NCI-H1092 (cell line): Measurements from ENCODE around the gene IFRD1.
"Not testable (repeated sequence)": the region's sequence is repeated elsewhere in the genome, so short reads cannot be mapped to it uniquely, and the experiment has no call there.

ENCODE experiments used
- DNase-seq: peaks from one replicate; lab custom pipeline; 2025; lab: John Stamatoyannopoulos, UW

IFRD1 gene

DNA sequence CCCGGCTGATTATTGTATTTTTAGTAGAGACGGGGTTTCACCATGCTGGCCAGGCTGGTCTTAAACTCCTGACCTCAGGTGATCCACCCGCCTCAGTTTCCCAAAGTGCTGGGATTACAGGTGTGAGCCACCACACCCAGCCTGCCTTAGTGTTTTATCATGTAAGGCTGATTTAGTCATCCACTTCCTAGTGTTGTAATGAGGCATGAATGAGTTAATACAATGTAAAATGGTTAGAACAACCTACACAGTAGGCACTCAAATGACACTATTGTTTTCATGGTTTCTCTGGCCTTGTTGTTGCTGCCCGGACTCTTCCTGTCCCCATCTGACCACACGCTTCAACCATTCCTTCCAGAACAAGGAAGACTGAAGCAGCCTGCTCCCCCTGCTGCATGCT is 66.2 kb downstream of the IFRD1 start:
- not testable (repeated sequence) for DNase-seq

DNA sequence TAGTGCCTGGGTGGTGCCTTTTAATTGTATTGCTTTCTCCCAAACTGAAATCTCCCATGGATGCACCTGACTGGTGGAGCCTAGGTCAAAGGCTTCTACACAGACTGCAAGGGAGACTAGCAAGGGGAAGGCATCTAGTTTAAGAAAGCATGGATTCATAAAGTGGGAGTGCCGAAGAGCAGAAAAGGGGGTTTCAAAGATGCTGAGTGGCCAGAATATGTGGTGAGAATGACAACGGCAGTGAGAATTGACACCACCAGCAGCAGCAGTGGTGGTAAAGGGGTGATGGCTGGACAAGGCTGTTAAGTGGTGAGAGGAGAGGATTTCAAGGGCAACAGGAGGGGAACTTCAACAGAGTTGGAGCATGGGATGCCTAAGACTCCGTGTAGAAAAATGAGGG is 67.2 kb downstream of the IFRD1 start:
- no peak for DNase-seq

DNA sequence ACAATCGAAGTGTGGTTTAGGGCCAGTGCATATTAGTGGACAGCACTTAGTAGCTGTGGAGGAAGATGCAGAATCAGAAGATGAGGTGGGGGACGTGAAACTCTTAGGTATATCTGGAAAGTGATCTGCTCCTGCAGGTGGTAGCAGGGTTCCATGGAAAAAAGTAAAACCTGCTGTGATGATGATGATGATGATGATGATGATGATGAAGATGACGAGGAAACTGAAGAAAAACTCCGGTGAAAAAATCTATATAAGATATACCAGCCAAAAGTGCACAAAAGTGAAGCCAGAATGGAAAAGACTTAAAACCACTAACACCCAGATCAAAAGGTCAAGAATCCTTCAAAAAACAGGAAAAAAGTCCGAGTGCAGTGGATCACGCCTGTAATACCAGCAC is 70.5 kb downstream of the IFRD1 start:
- no peak for DNase-seq

DNA sequence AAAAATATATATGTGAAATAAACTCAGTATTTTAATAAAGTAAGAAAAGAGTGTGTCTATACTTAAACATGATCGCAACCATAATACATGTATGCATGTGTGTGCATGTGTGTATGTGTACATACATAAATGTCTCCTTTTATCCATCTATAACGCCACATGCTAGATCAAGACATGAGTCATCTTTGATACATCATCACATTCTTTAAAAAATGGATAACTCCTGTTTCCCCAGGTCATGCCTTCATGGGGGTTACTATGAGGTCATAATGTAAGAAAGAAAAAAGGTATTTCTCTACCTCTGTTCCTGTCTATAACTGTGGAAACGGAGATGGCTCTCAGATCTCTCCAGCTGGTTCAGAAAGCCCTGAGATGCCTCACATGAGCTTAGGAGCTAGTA is 71.7 kb downstream of the IFRD1 start:
- DNase-seq: no peak

DNA sequence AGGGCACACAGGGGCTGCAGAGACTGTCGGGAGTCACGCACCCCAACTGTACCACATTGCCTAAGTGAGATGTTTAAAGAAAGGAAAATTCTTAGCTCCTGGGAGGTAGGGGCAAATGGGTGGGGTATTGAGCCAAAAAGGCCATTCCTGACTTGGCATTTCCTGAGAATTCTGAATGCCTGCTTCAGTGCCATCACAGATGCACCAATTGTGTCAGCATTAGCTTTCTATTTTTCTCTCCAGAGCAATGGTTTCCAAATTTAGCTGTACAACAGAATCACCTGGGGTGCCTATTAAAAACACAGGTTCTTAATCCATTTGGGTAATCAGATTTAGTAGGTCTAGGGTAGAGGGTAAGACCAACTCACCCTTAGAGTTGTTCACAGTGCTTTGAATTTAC is 73.6 kb downstream of the IFRD1 start:
- no peak for DNase-seq
